ENCODE measurements around the gene LMAN2. TPM values are rescaled to one million over a fixed set of nuclear protein-coding genes. Genes with fewer than 3 reads are reported as not detected.

Gene LMAN2
- total RNA-seq, 1 experiment from 2014 or later = 106 TPM

- no peak overlapping the region for H2BK20ac ChIP-seq (ENCODE audit: low read depth, low read length, poor library complexity, severe bottlenecking)
- H2BK15ac ChIP-seq (ENCODE audit: low read depth, low read length) = no peak overlapping the region
- H2BK120ac ChIP-seq (ENCODE audit: low read depth, low read length, poor library complexity, severe bottlenecking) = no peak overlapping the region
- H3K56ac ChIP-seq (ENCODE audit: insufficient read length, low read depth, low read length) = no peak overlapping the region
- no peaks in the 10 kb centered on the region; the same call in 1 of the 2 replicates for H3K27me3 ChIP-seq (ENCODE audit: insufficient read depth, low read length)
- H4K20me1 ChIP-seq (ENCODE audit: control insufficient read depth, insufficient read depth, insufficient read length) = no peaks in the 10 kb centered on the region
- H4K8ac ChIP-seq (replicated peaks; ENCODE audit: insufficient read length, low read depth, low read length) = no peak overlapping the region
- H3K4ac ChIP-seq (ENCODE audit: low read depth, low read length) = no peak overlapping the region
- H3K9me3 ChIP-seq (ENCODE audit: control insufficient read depth, low read depth, low read length) = no peaks in the 10 kb centered on the region
- no peak overlapping the region for H3K27ac ChIP-seq (ENCODE audit: insufficient read length, low read depth, low read length)
- no peak overlapping the region for H2AK5ac ChIP-seq (ENCODE audit: insufficient read length, low read length)
- Mint-ChIP-seq H3K27me3 (ENCODE audit: low read depth) (peaks cover 48% of the 10 kb centered on the region), H3K27ac (no peak overlapping the region), H3K36me3 (ENCODE audit: insufficient read depth in 1 of 3, low read depth in 3 of 3) (no peaks in the 10 kb centered on the region), H3K4me1 (peaks cover 14 to 22% of the 10 kb centered on the region in 2 experiments), H3K9me3 (peaks cover 0 to 1% of the 10 kb centered on the region in 2 experiments; a peak in 2 of 5 replicates), H3K4me3 (no peak overlapping the region)
- no peak overlapping the region for H3K23ac ChIP-seq (ENCODE audit: insufficient read length, low read depth, low read length)
- H3K4me1 ChIP-seq (ENCODE audit: insufficient read depth, low read length) = no peaks in the 10 kb centered on the region; the same call in 1 of the 2 replicates
- no peak overlapping the region for H2BK12ac ChIP-seq (ENCODE audit: insufficient read length, low read depth, low read length)
- no peak overlapping the region for H3K14ac ChIP-seq (ENCODE audit: insufficient read depth, low read length)
- H3K9ac ChIP-seq (ENCODE audit: extremely low read depth, insufficient read length, low read length) = no peak overlapping the region
- no peak overlapping the region for H2AFZ ChIP-seq (ENCODE audit: low read length)
- DNase-seq = no peak
- H3K23me2 ChIP-seq (ENCODE audit: insufficient read length, low read depth, low read length, poor library complexity, severe bottlenecking) = peaks cover 7% of the 10 kb centered on the region
- H3K4me2 ChIP-seq (ENCODE audit: insufficient read depth, insufficient read length, low read length) = no peak overlapping the region
- TF ChIP-seq CTCF (conservative IDR thresholded peaks at IDR 0.05) = no peak
- no peak overlapping the region for H3T11ph ChIP-seq (ENCODE audit: low read length)
- no peak overlapping the region for H4K5ac ChIP-seq (ENCODE audit: insufficient read length, low read depth, low read length)
- H3K79me1 ChIP-seq (ENCODE audit: insufficient read depth, low read depth, low read length, poor library complexity, severe bottlenecking) = no peaks in the 10 kb centered on the region
- no peak overlapping the region for H3K18ac ChIP-seq (ENCODE audit: insufficient read length, low read depth, low read length)
- no peaks in the 10 kb centered on the region for H3K79me2 ChIP-seq (ENCODE audit: insufficient read depth, low read length)
- no peak overlapping the region for H2BK5ac ChIP-seq (ENCODE audit: insufficient read length, low read length)
- no CpG with 5 or more reads among the region's 16 CpGs for WGBS (ENCODE audit: extremely low coverage, insufficient read length, low lambda C conversion rate)
- no peak overlapping the region for H4K91ac ChIP-seq (ENCODE audit: insufficient read length, low read depth, low read length)
These were observed 46.5 kb upstream of the LMAN2 start for GRCh38 chr5:177397875-177398390.
